Measurements from ENCODE around the gene NCKAP5. TPM values are rescaled to one million over a fixed set of nuclear protein-coding genes. Genes with fewer than 3 reads are reported as not detected.

NCKAP5 gene
- total RNA-seq, 1 experiment from 2014 or later, result not detected

DNA sequence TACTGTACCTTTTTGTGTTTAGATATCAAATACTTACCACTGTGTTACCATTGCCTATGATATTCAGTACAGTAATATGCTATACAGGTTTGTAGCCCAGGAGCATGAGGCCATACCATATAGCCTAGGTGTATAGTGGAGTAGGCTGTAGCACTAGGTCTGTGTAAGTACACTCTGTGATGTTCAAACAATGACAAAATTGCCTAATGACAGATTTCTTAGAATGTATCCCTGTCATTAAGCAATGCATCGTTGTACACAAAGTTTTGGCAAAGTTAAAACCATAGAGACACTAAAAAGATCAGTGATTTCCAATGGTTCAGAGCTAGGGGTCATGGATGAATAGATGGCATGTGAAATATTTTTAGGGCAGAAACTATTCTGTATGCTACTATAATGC is 415.5 kb downstream of the NCKAP5 start:
- DNase-seq (ENCODE audit: low spot score), result no peak

GRCh38 chr2:133148187-133148586 is 420.1 kb downstream of the NCKAP5 start:
- DNase-seq (ENCODE audit: low spot score), result no peak

GRCh38 chr2:133146893-133147292 is 421.4 kb downstream of the NCKAP5 start:
- DNase-seq (ENCODE audit: low spot score), result no peak

DNA sequence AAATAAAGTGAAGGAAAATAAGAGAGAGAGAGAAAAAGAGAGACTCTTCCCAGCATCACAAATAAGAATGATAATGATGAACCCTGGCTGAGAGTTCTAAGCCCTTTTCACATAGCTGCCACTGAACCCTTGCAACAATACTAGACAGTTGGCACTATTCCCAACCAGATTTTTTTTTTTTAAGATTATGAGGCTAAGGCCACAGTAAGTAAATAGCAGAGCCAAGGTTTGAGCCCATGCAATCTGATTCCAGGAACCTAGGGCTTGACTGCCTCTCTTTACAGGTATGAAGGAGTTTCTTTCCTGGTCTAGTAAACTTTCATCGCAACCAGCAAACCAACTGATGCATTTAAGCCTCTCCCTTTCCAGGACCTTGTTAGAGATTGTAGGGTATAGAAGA is 424.6 kb downstream of the NCKAP5 start:
- DNase-seq (ENCODE audit: low spot score), result no peak

DNA sequence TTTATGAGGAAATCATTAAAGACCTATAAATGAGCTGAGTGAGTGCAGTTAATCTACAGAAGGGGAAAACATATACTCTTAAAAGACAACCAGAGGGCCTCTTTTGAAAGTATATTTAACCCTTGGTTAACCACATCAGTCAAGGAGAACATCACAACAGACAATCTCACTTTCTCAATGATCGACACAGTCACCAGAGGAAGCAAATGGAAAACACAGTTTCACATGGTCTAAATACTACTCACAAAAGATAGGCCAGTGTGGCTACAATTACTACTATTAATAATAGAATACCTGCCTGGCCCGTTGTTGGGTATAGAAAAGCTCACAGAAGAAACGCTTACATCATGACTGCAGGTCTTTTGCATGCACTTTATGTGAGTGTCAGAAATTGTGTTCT is 426.2 kb downstream of the NCKAP5 start:
- no peak for DNase-seq (ENCODE audit: low spot score)

- DNase-seq (ENCODE audit: low spot score), result no peak
These were observed 427.6 kb downstream of the NCKAP5 start for GRCh38 chr2:133140620-133141019.

- no peak for DNase-seq (ENCODE audit: low spot score)
These were observed 428.3 kb downstream of the NCKAP5 start for GRCh38 chr2:133139847-133140533.

DNA sequence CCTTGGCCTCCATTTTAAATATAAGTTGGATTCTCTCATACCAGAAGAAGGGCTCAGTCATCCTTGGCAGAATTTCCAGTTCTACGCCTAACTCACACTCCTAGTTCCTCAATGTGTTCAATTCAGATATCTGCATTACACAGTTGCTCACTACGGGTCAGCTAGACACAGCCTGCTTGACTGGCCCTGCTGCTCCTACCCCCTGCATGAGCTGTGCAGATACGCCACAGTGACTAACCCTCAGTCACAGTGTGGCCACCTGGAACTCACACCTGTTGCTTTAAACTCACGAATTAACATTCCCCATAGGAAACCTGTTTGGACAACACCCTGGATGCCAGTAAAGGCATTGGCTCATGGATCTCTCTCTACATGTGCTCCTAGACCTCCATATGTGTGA is 429.6 kb downstream of the NCKAP5 start:
- DNase-seq (ENCODE audit: low spot score), result no peak

- no peak for DNase-seq (ENCODE audit: low spot score)
These were observed 433.1 kb downstream of the NCKAP5 start for GRCh38 chr2:133135035-133135654.

GRCh38 chr2:133130548-133131246 is 437.6 kb downstream of the NCKAP5 start:
- DNase-seq (ENCODE audit: low spot score), result no peak

- no peak for DNase-seq (ENCODE audit: low spot score)
These were observed 443.8 kb downstream of the NCKAP5 start for GRCh38 chr2:133124446-133124845.

DNA sequence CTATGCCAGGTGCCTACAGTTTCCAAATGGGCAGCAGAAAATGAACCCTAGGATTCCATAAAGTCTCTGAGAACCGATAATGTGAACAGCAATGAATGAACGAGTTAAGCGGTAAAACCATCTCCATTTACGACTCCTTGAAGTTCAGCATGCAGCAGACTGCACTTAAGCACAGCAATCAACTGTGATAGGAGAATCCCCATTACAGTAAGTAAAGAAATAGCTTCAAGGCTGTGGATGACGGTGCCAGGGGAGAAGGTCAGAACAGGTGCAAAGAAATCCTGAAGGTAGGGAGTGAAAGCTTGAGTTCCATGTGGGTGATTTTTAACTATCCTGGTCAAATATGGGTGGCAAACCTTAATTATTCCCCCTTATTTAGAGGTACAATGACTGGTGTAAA is 444.4 kb downstream of the NCKAP5 start:
- no peak for DNase-seq (ENCODE audit: low spot score)

DNA sequence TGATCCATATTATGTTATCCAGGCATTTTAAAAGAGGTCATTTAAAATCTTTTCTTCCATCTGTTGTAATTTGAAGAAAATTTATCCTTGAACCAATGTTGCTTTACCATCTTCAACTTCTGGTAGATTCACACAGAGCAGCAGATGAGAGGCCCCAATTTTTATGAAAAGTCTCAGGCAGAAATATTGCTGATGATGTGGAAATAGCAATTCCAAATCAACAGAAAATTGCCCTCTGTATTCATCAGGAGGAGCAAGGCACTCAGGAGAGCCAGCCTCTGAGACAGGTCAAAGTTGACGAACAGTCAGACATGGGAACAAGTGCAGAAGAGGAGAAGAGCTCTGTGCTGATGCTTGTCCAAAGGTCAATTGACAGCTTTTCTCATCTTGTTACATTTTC is 444.9 kb downstream of the NCKAP5 start:
- DNase-seq (ENCODE audit: low spot score), result no peak

DNA sequence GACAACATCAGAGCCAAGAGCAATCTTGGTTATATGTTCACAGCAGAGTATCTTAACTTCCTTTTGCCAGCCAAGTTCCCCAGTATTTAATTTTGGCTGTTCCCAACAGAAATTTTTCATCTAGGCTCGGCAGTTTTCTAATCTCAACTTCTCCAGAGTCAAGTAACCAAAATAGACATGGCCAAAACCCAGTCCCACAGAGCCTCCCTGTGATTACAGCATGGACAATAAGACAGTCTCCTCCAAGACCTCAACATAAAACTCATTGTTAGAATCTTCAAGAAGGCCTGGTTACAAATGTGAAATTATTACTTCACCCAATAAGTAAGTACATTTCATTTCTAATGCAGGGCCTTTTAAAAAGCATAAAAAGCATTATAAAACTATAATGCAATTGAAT is 445.7 kb downstream of the NCKAP5 start:
- DNase-seq (ENCODE audit: low spot score), result no peak

GRCh38 chr2:133120310-133120709 is 448.0 kb downstream of the NCKAP5 start:
- no peak for DNase-seq (ENCODE audit: low spot score)

DNA sequence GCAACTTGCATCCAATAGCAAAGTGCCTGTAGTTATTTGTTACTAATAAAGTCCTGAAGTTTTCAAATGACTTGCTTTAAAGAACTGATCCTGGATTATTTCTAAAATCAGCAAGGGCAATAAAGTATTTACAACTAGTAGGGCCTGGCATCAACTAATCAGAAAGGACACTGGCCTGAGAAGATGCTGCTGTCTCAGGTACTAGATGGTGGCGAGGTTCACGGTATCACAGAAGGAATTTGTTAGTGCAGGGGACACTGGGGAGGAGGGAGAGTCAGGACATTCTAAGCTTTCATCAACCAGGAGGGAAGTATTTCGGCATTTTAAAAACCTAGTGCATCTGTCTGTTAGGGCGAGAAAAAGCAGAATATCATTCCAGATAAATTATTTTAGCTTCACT is 458.1 kb downstream of the NCKAP5 start:
- DNase-seq (ENCODE audit: low spot score), result no peak

DNA sequence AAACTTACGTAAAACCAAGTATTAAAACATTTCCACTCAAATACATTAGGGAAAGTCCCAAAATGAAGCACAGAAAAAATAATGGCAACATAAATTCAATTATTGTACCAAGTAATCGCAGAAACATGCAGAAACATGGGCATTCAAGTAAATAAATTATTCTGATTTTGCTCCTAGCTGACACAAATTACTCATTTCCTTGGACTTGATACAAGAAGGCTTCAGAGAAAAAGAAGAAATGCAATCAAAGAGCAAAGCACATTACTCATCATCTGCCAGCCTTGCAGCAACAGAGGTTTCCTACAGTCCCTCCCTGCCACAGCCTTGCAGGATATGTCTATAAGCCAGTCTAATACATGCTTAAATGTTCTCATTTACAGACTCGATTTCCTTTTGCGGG is 458.5 kb downstream of the NCKAP5 start:
- DNase-seq (ENCODE audit: low spot score), result no peak

GRCh38 chr2:133107058-133107815 is 461.0 kb downstream of the NCKAP5 start:
- DNase-seq (ENCODE audit: low spot score), result no peak

- no peak for DNase-seq (ENCODE audit: low spot score)
These were observed 463.4 kb downstream of the NCKAP5 start for GRCh38 chr2:133104871-133105270.

GRCh38 chr2:133098787-133099186 is 469.5 kb downstream of the NCKAP5 start:
- DNase-seq (ENCODE audit: low spot score), result no peak

DNA sequence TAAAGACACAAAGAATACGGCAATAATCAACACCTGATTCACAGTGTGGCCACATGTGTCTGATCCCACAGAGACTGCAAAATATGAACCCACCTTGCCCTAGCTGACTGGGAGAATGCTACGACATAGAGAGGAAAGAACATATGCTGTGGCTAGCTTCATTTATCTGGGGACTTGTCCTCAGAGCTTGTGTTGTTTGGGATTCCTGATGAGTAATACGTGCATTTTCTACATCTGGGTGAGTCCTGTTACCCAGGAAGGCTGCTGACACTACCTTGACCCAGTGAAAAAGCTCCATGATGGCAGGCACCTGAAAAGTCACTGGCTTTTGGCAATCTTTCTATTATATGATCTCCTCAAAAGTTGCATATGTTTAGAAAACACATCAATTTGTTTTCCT is 470.6 kb downstream of the NCKAP5 start:
- DNase-seq (ENCODE audit: low spot score), result no peak

DNA sequence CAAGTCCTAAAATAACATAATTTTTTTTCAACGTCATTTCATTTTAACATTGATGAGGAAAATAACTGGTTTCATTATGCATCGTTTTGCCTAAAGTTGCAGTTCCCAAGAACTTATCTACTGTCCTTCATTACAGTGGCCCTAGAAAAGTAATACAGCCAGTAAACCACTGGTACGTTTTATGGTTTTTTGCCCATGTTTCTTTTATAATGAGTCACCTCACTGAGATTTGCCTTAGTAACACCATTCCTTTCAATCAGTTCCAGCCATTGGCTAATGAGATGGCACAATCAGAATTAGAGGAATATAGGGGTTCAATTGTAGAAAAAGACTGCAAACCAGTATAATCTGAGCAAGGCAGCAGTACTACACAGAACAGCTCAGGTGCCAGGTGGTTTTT is 475.7 kb downstream of the NCKAP5 start:
- DNase-seq (ENCODE audit: low spot score), result no peak
